HG03571 (cell line): Measurements from ENCODE around the gene FOXE3.

Experiments
- ATAC-seq: cut with Tn5 transposase; IDR thresholded peaks from one replicate; pipeline ENCODE4 v1.9.1; 2021; ENCODE audit not compliant: unreplicated experiment

FOXE3 gene

DNA sequence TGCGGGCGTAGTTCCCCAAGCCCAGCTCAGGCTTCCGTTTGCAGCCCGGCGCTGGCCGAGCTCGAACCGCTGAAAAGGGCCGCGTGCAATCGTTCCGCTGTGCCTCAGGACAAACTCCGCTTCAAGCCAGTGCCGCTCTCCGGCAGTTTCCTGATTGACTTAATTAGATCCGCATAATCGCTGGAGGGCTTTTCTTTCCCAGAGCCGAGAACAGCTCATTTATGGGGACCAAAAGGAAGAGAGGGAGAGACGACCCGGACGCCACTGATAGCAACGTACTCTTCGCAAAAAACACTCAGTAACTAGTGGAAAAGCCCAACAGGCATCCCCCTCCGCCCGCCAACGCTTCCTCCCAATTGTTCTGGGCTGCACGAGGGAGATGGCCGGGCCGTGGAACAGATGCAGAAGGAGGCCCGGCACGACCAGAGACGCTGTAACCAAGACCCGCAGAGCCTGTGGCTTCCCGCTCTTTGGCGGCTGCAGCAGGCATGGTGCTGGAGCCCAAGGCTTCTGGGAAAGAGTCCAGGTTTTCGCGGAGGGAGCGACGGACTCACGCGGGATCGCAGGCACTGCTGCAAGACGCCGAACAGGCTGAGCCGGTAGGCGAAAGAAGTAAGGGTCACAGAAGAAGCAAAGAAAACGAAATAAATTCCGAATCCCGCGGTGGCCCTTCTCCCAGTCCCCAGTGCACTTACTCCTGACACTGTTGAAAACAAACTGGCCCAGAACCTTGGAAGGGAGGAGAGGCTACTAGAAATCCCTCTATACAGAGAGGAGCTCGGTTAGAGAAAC lies 18.2 kb downstream of the FOXE3 start:
- no peak for ATAC-seq

GRCh38 chr1:47435506-47436303 lies 19.6 kb downstream of the FOXE3 start:
- ATAC-seq = no peak

GRCh38 chr1:47436304-47436978 lies 20.4 kb downstream of the FOXE3 start:
- peak; percentile 39 for ATAC-seq

GRCh38 chr1:47436979-47437446 lies 20.9 kb downstream of the FOXE3 start:
- peak; percentile 9 for ATAC-seq

DNA sequence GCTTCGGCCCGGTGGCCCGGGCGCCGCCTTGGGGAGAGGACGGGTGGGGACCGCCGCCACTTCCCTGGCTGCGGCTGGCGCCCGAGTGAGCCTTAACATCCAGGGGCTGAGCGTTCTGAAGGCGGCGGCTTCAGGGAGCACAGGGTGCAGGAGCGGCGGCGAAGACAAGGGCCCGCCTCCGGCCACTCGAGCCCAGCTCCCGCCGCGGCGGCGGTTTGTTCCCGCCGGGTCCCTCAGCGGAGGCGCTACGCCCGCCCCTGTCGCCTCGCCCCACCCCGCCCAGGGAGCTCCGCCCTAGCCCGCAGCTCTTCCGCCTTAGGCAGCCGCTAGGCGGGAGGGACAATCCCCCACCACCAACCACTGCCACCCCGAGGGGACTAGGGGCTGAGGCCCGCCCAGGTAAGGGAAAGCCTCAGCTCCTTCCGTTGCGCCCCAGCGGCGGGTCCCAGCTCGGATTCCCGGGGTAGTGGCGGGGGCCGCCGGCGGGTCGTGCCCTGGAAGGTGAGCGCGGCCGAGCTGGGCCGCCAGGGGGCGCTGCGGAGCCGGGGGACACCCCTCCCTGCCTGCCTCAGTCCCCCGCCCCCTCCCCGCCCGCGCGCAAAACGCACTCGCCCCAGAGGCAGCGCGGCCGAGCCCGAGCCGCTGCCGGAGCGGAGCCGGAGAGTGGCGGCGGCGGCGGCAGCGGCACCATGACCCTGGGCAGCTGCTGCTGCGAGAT lies 21.5 kb downstream of the FOXE3 start, which contains the start of gene FOXD2:
Gene FOXD2 (plus strand): TSS at position 598 of the 718 bp plus-strand sequence. CDS start 92 bp downstream, at position 690.
- peak; percentile 81 for ATAC-seq

- ATAC-seq = peak; percentile 0
Observed at GRCh38 chr1:47438165-47439016, 22.3 kb downstream of the FOXE3 start.

- no peak for ATAC-seq
Observed at GRCh38 chr1:47439017-47439818, 23.1 kb downstream of the FOXE3 start.

DNA sequence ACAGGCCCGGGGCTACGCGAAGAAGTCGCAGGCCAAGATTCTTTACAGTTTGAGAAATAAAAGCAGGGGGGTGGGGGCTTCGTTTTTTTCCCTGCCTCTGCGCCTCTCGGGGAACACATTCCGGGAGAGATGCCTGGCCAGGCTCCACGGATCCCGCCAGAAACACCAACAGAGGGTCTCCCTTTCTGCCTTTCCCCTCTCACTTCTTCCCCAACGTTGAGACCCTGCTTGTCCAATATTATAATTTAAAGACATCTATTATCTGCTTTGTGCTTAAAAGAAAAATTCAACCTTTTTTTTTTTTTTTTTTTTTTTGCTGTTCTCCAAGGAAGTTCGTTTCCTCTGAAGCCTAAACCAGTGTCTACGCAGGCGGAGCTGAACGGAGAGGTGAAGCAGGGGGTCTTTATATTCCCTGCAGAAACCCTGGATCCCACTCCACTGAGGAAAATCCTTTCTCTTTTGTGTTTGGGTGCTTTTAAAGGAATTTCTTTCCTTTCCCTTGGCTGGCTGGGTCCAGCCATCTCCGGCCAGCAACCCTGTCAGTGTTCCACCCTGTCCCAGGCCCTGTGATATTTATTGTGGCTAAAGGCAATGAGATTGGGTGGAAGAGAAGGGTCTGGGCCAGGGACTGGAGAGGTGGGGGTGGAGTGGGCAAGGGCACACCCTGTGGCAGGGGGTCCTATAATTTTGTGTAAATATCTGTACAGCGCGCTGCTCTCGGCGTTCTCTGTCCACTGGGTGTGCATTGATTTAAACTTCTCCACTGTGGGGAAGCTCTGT lies 23.9 kb downstream of the FOXE3 start:
- ATAC-seq = no peak

DNA sequence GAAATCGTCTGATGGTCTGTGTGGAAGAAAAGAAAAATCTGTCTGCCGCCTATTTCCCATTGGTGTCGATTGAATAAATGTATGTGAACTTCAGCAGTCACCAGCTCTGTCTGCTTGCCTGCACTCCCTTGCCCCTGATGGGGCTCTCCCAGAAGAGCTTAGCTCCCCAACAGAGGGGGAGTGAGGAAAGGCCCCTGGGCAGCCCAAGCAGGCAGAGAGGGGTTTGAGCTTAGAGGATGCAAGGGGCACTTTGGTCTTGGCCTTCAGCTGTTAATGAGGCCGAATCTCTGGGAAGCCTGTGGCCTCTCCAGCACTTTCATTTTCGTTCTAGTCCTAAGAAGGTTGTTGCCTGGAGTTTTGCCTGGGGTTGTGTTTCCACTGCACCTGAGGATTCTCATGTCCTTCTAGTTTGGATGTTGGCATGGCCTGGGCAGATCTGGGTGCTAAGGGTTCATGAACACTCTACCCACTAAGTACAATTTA lies 24.6 kb downstream of the FOXE3 start:
- no peak for ATAC-seq

- ATAC-seq = no peak
Observed at GRCh38 chr1:47441450-47442106, 25.5 kb downstream of the FOXE3 start.

GRCh38 chr1:47442202-47442601 lies 26.1 kb downstream of the FOXE3 start:
- ATAC-seq = no peak

DNA sequence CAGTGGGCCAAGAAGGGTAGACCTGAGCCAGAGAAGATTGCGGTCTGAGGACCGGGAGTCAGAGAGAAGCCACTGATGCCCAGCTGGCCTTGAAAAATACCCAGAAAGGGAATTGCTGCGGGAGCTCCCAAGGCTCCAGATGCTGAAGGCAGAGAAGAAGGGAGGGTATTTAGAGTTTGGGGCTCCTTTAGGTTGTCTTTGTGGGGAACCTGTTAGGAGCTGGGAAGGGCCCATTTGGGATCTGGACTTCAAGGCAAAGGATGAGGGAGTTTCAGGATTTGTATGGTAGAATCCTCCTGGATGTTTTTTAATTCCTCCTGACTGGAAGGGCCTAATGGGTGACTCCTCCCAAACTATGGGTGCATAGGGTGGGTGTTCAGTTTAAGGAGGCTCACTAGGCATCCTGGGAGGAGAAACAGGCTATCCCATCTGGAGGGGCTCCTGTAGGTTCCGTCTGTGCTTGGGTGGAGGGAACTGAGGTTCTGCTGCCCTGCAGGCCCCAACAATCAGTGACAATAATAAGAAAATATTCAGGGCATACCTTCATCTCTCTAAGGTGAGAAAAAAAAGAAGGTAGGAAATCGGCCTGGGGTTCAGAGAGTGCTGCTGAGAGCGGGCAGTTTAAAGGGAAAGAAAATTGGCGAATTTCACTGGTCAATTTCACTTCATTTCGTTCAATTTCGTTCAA lies 26.9 kb downstream of the FOXE3 start:
- ATAC-seq = no peak

DNA sequence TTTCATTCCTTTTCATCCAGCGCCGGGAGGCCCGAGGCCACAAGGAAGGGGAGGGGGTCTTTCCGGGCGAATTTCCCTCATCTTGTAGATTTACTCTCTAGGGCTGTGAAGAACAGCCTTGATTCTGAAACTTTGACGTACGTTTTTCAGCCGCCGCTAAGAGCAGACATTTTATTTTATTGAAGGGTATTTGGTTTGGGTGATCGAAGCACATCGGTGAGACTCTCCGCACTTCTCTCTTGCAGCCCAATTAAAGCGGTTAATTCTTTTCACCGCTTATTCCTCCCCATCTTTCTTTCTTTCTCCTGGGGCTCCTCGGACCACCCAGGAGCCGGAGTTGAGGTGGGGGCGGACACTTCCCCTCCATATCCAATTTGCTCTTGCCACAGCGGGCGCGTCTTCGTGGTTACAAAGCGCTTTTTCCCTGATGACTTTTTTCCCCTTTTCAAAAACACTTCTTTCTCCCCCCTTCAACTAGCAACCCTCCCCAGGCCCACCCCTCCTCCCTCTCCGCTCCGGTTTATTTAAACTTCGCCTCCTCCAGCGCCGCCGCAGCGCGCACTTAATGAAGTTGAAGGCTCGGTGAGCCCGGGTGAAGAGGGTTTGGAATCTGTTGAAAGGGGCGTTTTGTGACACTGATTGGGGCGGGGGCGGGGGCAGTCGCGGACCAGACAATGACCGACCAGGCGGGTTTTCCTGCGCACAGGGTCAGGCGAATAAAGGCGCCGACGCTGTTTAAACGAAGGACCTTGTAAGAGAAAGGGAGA lies 27.6 kb downstream of the FOXE3 start:
- ATAC-seq = no peak

- ATAC-seq = no peak
Observed at GRCh38 chr1:47444297-47444561, 28.1 kb downstream of the FOXE3 start.

- ATAC-seq = no peak
Observed at GRCh38 chr1:47444562-47445465, 28.7 kb downstream of the FOXE3 start.
